B cell (primary cell): ENCODE results near the gene PPP1CB.

Experiments used
- EZH2 ChIP-seq: IDR thresholded peaks from 2 replicates; pipeline ENCODE4 v1.6.1; 2012; ENCODE audit warnings: borderline replicate concordance, low read depth, mild to moderate bottlenecking, moderate library complexity, low read length; ENCODE audit not compliant: insufficient read depth, poor library complexity, severe bottlenecking
- TF ChIP-seq, protein P1 (sequence below): fragments of 200-600 bp; IDR thresholded peaks from one replicate; pipeline ENCODE4 v1.8.0; 2022; ENCODE audit warnings: antibody characterized with exemption, mild to moderate bottlenecking

- TF ChIP-seq, protein P1, sequence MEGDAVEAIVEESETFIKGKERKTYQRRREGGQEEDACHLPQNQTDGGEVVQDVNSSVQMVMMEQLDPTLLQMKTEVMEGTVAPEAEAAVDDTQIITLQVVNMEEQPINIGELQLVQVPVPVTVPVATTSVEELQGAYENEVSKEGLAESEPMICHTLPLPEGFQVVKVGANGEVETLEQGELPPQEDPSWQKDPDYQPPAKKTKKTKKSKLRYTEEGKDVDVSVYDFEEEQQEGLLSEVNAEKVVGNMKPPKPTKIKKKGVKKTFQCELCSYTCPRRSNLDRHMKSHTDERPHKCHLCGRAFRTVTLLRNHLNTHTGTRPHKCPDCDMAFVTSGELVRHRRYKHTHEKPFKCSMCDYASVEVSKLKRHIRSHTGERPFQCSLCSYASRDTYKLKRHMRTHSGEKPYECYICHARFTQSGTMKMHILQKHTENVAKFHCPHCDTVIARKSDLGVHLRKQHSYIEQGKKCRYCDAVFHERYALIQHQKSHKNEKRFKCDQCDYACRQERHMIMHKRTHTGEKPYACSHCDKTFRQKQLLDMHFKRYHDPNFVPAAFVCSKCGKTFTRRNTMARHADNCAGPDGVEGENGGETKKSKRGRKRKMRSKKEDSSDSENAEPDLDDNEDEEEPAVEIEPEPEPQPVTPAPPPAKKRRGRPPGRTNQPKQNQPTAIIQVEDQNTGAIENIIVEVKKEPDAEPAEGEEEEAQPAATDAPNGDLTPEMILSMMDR, result no peak
- TF ChIP-seq EZH2, result no peak
These were observed 31.3 kb upstream of the PPP1CB start for GRCh38 chr2:28720345-28720744.
